ENCODE data around the gene PTPRQ.

PTPRQ gene

DNA sequence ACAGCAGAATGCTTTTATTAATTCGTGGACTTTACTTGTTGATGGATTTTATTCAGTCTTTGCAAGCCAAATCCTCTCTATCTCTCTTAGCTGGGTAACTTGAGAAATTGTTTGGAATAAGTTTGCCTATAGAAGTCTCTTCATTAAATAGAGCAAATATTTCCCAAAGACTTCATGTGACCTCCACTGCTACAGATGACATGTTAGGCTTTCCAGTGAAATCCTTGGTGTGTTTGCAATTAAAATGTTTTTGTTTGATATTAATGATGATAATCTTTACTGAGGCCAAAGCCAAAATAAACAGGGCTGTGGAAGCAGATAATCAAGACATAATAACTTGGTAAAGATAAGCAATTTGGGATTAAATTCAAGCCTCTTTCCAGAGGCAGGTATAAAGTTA is 267.8 kb downstream of the PTPRQ start:
- Mint-ChIP-seq H3K9me3 (no peaks in the 10 kb centered on the region), H3K36me3 (ENCODE audit: low read depth) (no peaks in the 10 kb centered on the region), H3K4me3 (no peak overlapping the region), H3K27me3 (ENCODE audit: low read depth) (peaks cover 80% of the 10 kb centered on the region), H3K4me1 (peaks cover 54% of the 10 kb centered on the region), H3K27ac (peak overlapping the region in 1 of 3 experiments; percentile 82)
- TF ChIP-seq, protein P1, sequence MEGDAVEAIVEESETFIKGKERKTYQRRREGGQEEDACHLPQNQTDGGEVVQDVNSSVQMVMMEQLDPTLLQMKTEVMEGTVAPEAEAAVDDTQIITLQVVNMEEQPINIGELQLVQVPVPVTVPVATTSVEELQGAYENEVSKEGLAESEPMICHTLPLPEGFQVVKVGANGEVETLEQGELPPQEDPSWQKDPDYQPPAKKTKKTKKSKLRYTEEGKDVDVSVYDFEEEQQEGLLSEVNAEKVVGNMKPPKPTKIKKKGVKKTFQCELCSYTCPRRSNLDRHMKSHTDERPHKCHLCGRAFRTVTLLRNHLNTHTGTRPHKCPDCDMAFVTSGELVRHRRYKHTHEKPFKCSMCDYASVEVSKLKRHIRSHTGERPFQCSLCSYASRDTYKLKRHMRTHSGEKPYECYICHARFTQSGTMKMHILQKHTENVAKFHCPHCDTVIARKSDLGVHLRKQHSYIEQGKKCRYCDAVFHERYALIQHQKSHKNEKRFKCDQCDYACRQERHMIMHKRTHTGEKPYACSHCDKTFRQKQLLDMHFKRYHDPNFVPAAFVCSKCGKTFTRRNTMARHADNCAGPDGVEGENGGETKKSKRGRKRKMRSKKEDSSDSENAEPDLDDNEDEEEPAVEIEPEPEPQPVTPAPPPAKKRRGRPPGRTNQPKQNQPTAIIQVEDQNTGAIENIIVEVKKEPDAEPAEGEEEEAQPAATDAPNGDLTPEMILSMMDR (IDR thresholded peaks at IDR 0.05; ENCODE audit: unreplicated experiment in 3 of 3): no peak

DNA sequence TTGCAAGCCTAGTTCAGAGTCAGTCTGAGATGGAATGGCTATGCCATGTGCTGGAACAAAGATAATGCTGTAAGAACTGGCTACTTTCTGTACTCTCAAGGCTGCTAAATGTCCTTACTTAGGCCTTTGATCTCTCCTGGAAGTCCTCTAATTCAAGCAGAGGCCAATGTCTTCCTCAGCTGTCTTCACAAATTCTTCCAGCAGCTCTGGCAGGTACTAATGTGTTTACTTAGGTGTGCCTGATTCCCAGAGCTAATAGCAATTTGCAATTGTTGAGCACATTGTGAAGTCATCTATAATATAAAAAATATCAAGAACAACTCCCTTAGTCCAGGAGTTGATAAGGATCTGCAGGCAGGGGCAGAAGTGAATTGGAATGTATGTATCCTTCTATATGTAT is 268.8 kb downstream of the PTPRQ start:
- peak overlapping the region; percentile 57 to 71 (median 65) for H3K27ac Mint-ChIP-seq
- H3K9me3 Mint-ChIP-seq: no peaks in the 10 kb centered on the region
- H3K4me3 Mint-ChIP-seq: peak overlapping the region in 1 of 3 experiments; percentile 48
- H3K36me3 Mint-ChIP-seq (ENCODE audit: low read depth): no peaks in the 10 kb centered on the region
- H3K27me3 Mint-ChIP-seq (ENCODE audit: low read depth): peaks cover 70% of the 10 kb centered on the region
- TF ChIP-seq, protein P1 (IDR thresholded peaks at IDR 0.05; ENCODE audit: unreplicated experiment in 3 of 3): no peak
- peaks cover 44% of the 10 kb centered on the region for H3K4me1 Mint-ChIP-seq

DNA sequence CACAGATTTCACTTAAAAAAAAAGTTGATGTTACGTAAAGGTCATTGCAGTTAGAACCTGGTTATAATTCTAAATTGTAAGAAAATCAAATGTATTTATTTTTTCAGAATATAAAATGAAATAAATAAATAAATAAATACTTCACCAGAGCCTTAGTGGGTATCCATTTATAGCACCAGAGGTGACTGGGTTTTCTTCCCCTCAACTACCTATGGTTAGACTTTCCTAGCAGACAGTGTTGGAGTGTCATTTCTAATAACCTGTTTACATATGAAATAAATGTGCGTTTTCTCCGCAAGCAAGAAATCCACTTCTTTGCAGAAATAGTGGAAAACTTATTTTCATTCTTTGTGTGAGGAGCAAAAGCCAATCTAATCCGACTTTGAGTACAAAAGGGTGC is 269.4 kb downstream of the PTPRQ start:
- H3K9me3 Mint-ChIP-seq: no peaks in the 10 kb centered on the region
- peak overlapping the region; percentile 70 to 81 (median 78) for H3K4me3 Mint-ChIP-seq
- TF ChIP-seq, protein P1 (IDR thresholded peaks at IDR 0.05; ENCODE audit: unreplicated experiment in 3 of 3): no peak
- peaks cover 49% of the 10 kb centered on the region for H3K4me1 Mint-ChIP-seq
- H3K36me3 Mint-ChIP-seq (ENCODE audit: low read depth): no peaks in the 10 kb centered on the region
- peaks cover 64% of the 10 kb centered on the region for H3K27me3 Mint-ChIP-seq (ENCODE audit: low read depth)
- peak overlapping the region; percentile 71 to 85 (median 75) for H3K27ac Mint-ChIP-seq

DNA sequence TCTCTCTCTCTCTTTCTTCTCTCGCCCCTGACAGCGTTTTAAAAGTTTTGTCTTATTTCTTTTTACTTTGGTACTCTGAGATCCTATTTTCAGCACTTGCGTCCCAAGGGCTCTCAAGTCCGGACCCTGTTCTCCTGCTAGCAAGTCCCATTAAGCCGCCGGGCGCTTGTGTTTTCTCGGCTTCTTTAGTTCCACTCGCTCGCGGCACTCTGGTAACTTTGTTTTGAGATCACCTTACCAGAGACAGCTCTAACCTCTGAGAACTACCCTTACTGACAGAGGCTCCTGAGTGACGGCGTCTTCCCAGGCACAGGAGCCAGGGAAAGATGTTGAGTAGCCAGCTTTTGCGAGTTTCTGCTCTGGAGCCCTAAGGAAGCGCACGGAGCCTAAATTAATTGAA is 270.0 kb downstream of the PTPRQ start:
- peaks cover 44% of the 10 kb centered on the region for H3K4me1 Mint-ChIP-seq
- peak overlapping the region; percentile 68 to 85 (median 75) for H3K27ac Mint-ChIP-seq
- H3K27me3 Mint-ChIP-seq (ENCODE audit: low read depth): peaks cover 61% of the 10 kb centered on the region
- no peaks in the 10 kb centered on the region for H3K9me3 Mint-ChIP-seq
- TF ChIP-seq, protein P1 (IDR thresholded peaks at IDR 0.05; ENCODE audit: unreplicated experiment in 3 of 3): no peak
- H3K4me3 Mint-ChIP-seq: peak overlapping the region; percentile 70 to 81 (median 78)
- no peaks in the 10 kb centered on the region for H3K36me3 Mint-ChIP-seq (ENCODE audit: low read depth)

DNA sequence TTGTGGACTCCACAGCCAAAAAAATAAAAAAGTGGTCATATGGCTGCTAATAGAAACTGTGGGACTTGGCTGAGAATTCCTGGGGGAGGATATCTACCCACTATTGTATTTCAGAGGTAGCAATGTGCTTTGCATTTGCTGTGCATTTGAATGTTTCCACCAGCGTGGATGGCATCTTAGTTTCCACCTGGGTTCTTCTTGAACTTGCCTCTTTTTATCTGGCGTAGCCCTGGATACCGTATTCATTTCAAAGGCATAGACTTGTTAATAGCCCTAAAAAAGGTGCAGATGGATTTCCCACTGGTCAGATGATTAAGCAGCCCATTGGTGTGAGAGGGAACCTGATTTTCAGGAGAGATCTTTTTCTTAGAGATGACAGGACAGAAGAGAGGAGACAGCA is 270.8 kb downstream of the PTPRQ start:
- Mint-ChIP-seq H3K27ac (peak overlapping the region; percentile 68 to 85 (median 83)), H3K27me3 (ENCODE audit: low read depth) (peaks cover 53% of the 10 kb centered on the region), H3K4me1 (peaks cover 44% of the 10 kb centered on the region), H3K36me3 (ENCODE audit: low read depth) (no peaks in the 10 kb centered on the region), H3K9me3 (no peaks in the 10 kb centered on the region), H3K4me3 (peak overlapping the region; percentile 2 to 70 (median 2))
- TF ChIP-seq, protein P1 (IDR thresholded peaks at IDR 0.05; ENCODE audit: unreplicated experiment in 3 of 3): no peak

DNA sequence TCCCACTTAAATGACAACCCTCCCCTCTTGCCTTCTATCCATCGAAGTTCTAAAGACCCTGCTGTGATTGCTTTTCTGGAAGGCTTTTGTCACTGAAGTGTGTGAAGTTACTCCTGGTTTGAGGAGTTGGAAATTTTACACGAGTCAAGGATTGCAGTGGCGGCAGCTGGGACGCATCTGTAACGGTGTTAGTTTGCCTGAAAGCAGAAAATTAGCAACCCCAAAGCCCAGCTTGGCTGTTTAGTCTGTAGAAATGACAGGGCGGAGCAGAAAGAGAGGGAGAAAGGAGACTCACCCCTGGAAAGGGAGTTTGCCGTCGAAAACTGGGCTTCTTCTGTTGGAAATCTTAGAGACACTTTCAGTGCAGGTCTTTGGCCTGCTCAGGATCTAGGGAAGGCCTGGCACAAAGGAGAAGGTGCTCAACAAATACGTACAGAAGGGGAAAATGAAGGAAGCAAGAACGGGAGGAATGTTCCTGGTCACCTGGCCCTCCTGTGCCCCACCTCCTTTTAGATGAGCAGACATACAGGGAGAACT is 271.7 kb downstream of the PTPRQ start:
- H3K4me1 Mint-ChIP-seq: peaks cover 44% of the 10 kb centered on the region
- H3K4me3 Mint-ChIP-seq: peak overlapping the region in 2 of 3 experiments; percentile 55 to 82
- no peaks in the 10 kb centered on the region for H3K9me3 Mint-ChIP-seq
- H3K27me3 Mint-ChIP-seq (ENCODE audit: low read depth): peaks cover 46% of the 10 kb centered on the region
- H3K27ac Mint-ChIP-seq: peak overlapping the region; percentile 68 to 89 (median 80)
- TF ChIP-seq, protein P1 (IDR thresholded peaks at IDR 0.05; ENCODE audit: unreplicated experiment in 3 of 3): no peak
- no peaks in the 10 kb centered on the region for H3K36me3 Mint-ChIP-seq (ENCODE audit: low read depth)
